ENCODE data around the gene CNKSR1.

The CNKSR1 gene

DNA sequence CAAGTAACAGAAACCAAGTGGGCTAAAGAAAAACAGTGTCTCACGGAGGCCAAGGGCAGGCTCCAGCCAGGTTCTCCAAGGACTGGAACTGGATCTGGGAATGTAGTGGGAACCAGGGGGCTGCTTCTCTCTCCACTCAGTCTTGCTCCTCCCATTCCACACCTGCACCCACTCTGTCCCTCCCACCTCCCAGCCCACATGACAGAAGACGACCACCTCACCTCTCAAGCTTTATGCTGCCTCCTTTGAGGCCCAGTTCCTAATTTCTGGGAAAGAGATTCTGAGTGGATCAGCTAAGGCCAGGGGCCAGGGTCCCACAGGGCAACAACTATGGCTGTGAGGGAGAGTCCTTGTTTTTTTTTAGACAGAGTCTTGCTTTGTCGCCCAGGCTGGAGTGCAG, 38.0 kb downstream of the CNKSR1 start:
- Histone ChIP-seq H3K27me3 (ENCODE audit: insufficient read depth, low read length) (no peaks in the 10 kb centered on the region), H3F3A (ENCODE audit: insufficient read depth, low read length) (no peaks in the 10 kb centered on the region), H2AFZ (ENCODE audit: low read length) (no peak overlapping the region), H3K36me3 (ENCODE audit: insufficient read depth, low read length) (no peaks in the 10 kb centered on the region), H3K4me3 (ENCODE audit: low read depth, low read length, poor library complexity, severe bottlenecking) (no peak overlapping the region), H3K9me3 (ENCODE audit: low read length) (no peaks in the 10 kb centered on the region), H3K79me2 (ENCODE audit: insufficient read depth, low read length) (no peaks in the 10 kb centered on the region), H3K9ac (ENCODE audit: low read length) (no peak overlapping the region), H3K4me2 (ENCODE audit: low read length) (no peak overlapping the region), H3K27ac (ENCODE audit: low read depth, low read length, poor library complexity, severe bottlenecking) (no peak overlapping the region), H3K9me2 (ENCODE audit: low read depth, low read length) (no peaks in the 10 kb centered on the region), H3K4me1 (ENCODE audit: insufficient read depth, low read length, severe bottlenecking) (no peaks in the 10 kb centered on the region), H4K20me1 (ENCODE audit: insufficient read depth, low read length) (no peaks in the 10 kb centered on the region)
- no peak for TF ChIP-seq CTCF (IDR thresholded peaks at IDR 0.05; ENCODE audit: low read length)
- no peak for TF ChIP-seq EZH2 (IDR thresholded peaks at IDR 0.05; ENCODE audit: borderline replicate concordance, low read length)

- no peaks in the 10 kb centered on the region for H3F3A ChIP-seq (ENCODE audit: insufficient read depth, low read length)
- TF ChIP-seq CTCF (IDR thresholded peaks at IDR 0.05; ENCODE audit: low read length) (no peak), EZH2 (IDR thresholded peaks at IDR 0.05; ENCODE audit: borderline replicate concordance, low read length) (no peak)
Observed at GRCh38 chr1:26218906-26219494, 41.7 kb downstream of the CNKSR1 start.

DNA sequence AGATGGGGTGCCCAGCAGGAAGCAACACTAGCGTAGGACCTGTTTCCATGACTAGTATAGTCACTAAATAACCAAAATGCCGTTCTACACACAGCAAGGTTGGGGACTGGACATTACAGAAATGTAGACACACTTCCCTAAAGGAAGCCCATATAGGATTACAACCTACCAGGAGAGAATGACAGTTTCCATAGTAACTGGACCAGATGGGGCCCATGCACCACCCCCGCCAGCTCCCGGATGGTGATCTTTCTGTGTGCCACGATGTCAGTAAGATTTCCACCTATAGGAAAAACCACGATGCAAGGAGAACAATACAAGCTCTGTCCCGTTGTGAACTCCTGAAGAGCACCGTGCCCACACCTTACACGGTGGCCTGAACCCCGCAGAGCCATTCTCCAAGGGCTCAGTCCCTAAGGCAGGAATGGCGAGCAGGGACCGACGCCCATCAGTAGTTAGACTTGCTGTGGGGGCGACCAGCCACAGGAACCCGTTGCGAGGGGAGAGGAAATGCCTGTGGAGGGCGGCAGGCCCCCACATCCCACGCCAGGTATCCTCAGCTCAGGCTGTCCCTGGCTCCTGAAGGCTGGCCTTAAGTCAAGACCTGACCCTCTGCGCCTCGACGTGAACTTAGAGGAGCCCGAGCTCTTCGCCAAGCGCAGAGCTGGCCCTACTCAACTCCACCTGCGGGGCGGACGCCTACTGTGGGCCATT, 43.1 kb downstream of the CNKSR1 start:
- no peak overlapping the region for H3K4me3 ChIP-seq (ENCODE audit: low read depth, low read length, poor library complexity, severe bottlenecking)
- H3K36me3 ChIP-seq (ENCODE audit: insufficient read depth, low read length): no peaks in the 10 kb centered on the region
- H3K9ac ChIP-seq (ENCODE audit: low read length): no peak overlapping the region
- H2AFZ ChIP-seq (ENCODE audit: low read length): no peak overlapping the region
- H3K9me2 ChIP-seq (ENCODE audit: low read depth, low read length): no peaks in the 10 kb centered on the region
- no peaks in the 10 kb centered on the region for H3K4me1 ChIP-seq (ENCODE audit: insufficient read depth, low read length, severe bottlenecking)
- no peak overlapping the region for H3K4me2 ChIP-seq (ENCODE audit: low read length)
- no peaks in the 10 kb centered on the region for H3F3A ChIP-seq (ENCODE audit: insufficient read depth, low read length)
- H3K79me2 ChIP-seq (ENCODE audit: insufficient read depth, low read length): no peaks in the 10 kb centered on the region
- H4K20me1 ChIP-seq (ENCODE audit: insufficient read depth, low read length): no peaks in the 10 kb centered on the region
- H3K27me3 ChIP-seq (ENCODE audit: insufficient read depth, low read length): peaks cover 13% of the 10 kb centered on the region; the same call in 1 of the 2 replicates
- TF ChIP-seq EZH2 (IDR thresholded peaks at IDR 0.05; ENCODE audit: borderline replicate concordance, low read length): no peak
- TF ChIP-seq CTCF (IDR thresholded peaks at IDR 0.05; ENCODE audit: low read length): no peak
- no peak overlapping the region for H3K27ac ChIP-seq (ENCODE audit: low read depth, low read length, poor library complexity, severe bottlenecking)
- no peaks in the 10 kb centered on the region for H3K9me3 ChIP-seq (ENCODE audit: low read length)

More at GRCh38 chr1:26218906-26219494, 41.7 kb downstream of the CNKSR1 start:
- no peak overlapping the region for H3K4me3 ChIP-seq (ENCODE audit: low read depth, low read length, poor library complexity, severe bottlenecking)
- no peak overlapping the region for H2AFZ ChIP-seq (ENCODE audit: low read length)
- no peaks in the 10 kb centered on the region for H3K4me1 ChIP-seq (ENCODE audit: insufficient read depth, low read length, severe bottlenecking)
- H3K4me2 ChIP-seq (ENCODE audit: low read length): no peak overlapping the region
- no peaks in the 10 kb centered on the region for H3K79me2 ChIP-seq (ENCODE audit: insufficient read depth, low read length)
- no peak overlapping the region for H3K9ac ChIP-seq (ENCODE audit: low read length)
- H3K27me3 ChIP-seq (ENCODE audit: insufficient read depth, low read length): peaks cover 5% of the 10 kb centered on the region; the same call in 1 of the 2 replicates
- no peaks in the 10 kb centered on the region for H4K20me1 ChIP-seq (ENCODE audit: insufficient read depth, low read length)
- no peaks in the 10 kb centered on the region for H3K9me2 ChIP-seq (ENCODE audit: low read depth, low read length)
- no peaks in the 10 kb centered on the region for H3K36me3 ChIP-seq (ENCODE audit: insufficient read depth, low read length)
- H3K9me3 ChIP-seq (ENCODE audit: low read length): no peaks in the 10 kb centered on the region
- H3K27ac ChIP-seq (ENCODE audit: low read depth, low read length, poor library complexity, severe bottlenecking): no peak overlapping the region
